ENCODE results near the gene NFATC2IP. TPM values are rescaled to one million over a fixed set of nuclear protein-coding genes. Genes with fewer than 3 reads are reported as not detected.

The NFATC2IP gene
- total RNA-seq, 1 experiment from 2014 or later: 58.2 TPM

DNA sequence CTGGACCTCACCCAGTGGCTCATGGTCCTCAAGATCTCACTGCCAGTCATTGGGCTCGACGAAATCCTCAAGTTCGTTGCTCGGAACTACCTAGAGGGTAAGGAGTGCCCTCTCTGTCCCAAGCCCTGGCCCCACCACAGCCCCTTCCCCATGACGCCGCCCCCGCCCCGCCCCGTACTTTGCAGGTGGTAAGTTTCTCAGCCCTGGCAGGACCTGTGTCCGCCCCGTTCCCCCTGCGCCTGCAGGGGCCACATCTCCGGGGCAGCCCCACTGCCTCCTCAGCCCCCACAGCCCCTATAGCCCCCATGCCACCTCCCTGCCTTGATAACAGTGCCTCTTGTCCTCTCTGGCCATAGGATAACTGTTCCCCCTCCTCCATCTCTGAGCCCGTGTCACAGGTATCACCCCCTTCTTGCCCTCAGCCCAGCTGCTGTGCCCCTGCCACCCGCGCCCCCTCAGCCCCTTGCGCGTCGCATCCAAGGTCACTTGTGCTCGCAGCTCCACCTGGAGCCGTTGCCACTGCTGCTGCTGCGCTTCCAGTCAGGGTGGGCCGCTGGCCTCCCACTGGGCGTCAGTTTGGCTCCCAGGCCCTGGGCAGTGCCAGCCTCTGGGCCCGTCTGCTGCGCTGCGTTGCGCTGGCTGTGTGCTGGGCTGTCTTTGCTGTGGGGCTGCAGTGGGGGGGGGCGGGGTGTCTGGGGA lies 47.2 kb upstream of the NFATC2IP start:
- Histone ChIP-seq H3K4me1 (no peaks in the 10 kb centered on the region), H3K36me3 (ENCODE audit: control insufficient read depth, insufficient read depth, low read length) (no peaks in the 10 kb centered on the region), H3K27me3 (replicated peaks; ENCODE audit: control insufficient read depth, insufficient read depth, low read length) (no peaks in the 10 kb centered on the region), H3K4me3 (ENCODE audit: low read depth, low read length) (no peak overlapping the region), H3K9me3 (no peaks in the 10 kb centered on the region)
- no TSS peak for BruUV-seq (replicated peaks)
- Mint-ChIP-seq H3K9me3 (ENCODE audit: unreplicated experiment) (no peaks in the 10 kb centered on the region), H3K4me1 (ENCODE audit: low read depth, unreplicated experiment) (no peaks in the 10 kb centered on the region), H3K4me3 (ENCODE audit: unreplicated experiment) (no peak overlapping the region), H3K27me3 (ENCODE audit: insufficient read depth, unreplicated experiment) (no peaks in the 10 kb centered on the region), H3K36me3 (ENCODE audit: insufficient read depth, unreplicated experiment) (no peaks in the 10 kb centered on the region), H3K27ac (ENCODE audit: unreplicated experiment) (no peak overlapping the region)
- CTCF ChIA-PET: no interaction called here
- intact Hi-C loops (cut with micrococcal nuclease; ENCODE audit: unreplicated experiment): no loop called here
- POLR2A ChIA-PET: no interaction called here
- TF ChIP-seq, protein P1, sequence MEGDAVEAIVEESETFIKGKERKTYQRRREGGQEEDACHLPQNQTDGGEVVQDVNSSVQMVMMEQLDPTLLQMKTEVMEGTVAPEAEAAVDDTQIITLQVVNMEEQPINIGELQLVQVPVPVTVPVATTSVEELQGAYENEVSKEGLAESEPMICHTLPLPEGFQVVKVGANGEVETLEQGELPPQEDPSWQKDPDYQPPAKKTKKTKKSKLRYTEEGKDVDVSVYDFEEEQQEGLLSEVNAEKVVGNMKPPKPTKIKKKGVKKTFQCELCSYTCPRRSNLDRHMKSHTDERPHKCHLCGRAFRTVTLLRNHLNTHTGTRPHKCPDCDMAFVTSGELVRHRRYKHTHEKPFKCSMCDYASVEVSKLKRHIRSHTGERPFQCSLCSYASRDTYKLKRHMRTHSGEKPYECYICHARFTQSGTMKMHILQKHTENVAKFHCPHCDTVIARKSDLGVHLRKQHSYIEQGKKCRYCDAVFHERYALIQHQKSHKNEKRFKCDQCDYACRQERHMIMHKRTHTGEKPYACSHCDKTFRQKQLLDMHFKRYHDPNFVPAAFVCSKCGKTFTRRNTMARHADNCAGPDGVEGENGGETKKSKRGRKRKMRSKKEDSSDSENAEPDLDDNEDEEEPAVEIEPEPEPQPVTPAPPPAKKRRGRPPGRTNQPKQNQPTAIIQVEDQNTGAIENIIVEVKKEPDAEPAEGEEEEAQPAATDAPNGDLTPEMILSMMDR (IDR thresholded peaks at IDR 0.05; ENCODE audit: insufficient read depth in 1 of 2, low read depth in 1 of 2, low read length in 1 of 2, severe bottlenecking in 1 of 2, unreplicated experiment in 1 of 2): no peak
- no peak for DNase-seq

DNA sequence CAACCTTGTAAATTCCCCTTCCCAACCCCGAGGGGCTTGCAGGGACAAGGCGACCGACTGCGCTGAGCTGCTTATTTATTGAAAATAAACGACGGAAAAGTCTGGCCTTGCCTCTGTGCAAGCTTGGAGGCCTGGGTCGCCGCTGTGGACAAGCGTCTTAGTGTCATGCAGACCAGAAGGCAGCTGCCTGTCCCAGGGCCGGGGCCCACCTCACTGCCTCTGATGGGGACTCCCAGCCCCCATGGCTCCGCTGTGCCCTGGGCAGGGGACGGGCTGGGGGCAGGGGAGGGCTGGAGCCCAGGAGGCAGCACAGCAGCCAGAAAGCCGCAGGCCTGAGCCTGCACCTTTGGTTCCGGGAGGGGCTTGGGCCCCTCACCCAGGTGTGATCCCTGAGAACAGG lies 46.4 kb upstream of the NFATC2IP start:
- no TSS peak for BruUV-seq (replicated peaks)
- POLR2A ChIA-PET: no interaction called here
- H3K4me3 Mint-ChIP-seq (ENCODE audit: unreplicated experiment): no peak overlapping the region

DNA sequence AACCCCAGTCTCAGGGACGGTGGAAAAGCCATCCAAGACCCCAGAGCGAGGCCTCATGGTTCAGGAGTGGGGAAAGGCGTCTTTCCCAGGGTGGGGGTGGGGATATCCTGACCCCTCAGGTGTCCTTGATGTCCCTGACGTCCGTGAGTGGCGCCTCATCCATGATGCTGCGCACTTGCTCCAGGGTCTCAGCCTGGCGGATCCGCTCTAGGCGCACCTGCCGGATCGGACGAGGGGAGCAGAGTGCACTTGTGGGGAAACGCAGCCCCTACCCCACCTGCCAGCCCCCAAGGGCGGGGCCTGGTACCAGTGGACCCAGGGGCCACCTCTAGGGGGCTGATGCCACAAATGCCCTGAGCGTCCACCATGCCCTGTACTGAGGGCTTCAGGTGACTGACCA lies 45.9 kb upstream of the NFATC2IP start:
- no peaks in the 10 kb centered on the region for H3K9me3 Mint-ChIP-seq (ENCODE audit: unreplicated experiment)
- Histone ChIP-seq H3K4me1 (no peaks in the 10 kb centered on the region), H3K4me3 (ENCODE audit: low read depth, low read length) (no peak overlapping the region), H3K36me3 (ENCODE audit: control insufficient read depth, insufficient read depth, low read length) (no peaks in the 10 kb centered on the region), H3K27me3 (replicated peaks; ENCODE audit: control insufficient read depth, insufficient read depth, low read length) (no peaks in the 10 kb centered on the region), H3K9me3 (no peaks in the 10 kb centered on the region)
- no peaks in the 10 kb centered on the region for H3K4me1 Mint-ChIP-seq (ENCODE audit: low read depth, unreplicated experiment)
- H3K27ac Mint-ChIP-seq (ENCODE audit: unreplicated experiment): no peak overlapping the region
- ChIA-PET POLR2A (no interaction called here), CTCF (no interaction called here)
- no peak overlapping the region for H3K4me3 Mint-ChIP-seq (ENCODE audit: unreplicated experiment)
- no peak for DNase-seq
- no peaks in the 10 kb centered on the region for H3K27me3 Mint-ChIP-seq (ENCODE audit: insufficient read depth, unreplicated experiment)
- intact Hi-C loops (cut with micrococcal nuclease; ENCODE audit: unreplicated experiment): no loop called here
- TF ChIP-seq, protein P1 (IDR thresholded peaks at IDR 0.05; ENCODE audit: insufficient read depth in 1 of 2, low read depth in 1 of 2, low read length in 1 of 2, severe bottlenecking in 1 of 2, unreplicated experiment in 1 of 2): no peak
- BruUV-seq (replicated peaks): no TSS peak
- H3K36me3 Mint-ChIP-seq (ENCODE audit: insufficient read depth, unreplicated experiment): no peaks in the 10 kb centered on the region

More for the DNA sequence above, 46.4 kb upstream of the NFATC2IP start:
- DNase-seq: no peak
- H3K36me3 ChIP-seq (ENCODE audit: control insufficient read depth, insufficient read depth, low read length): no peaks in the 10 kb centered on the region
- Mint-ChIP-seq H3K36me3 (ENCODE audit: insufficient read depth, unreplicated experiment) (no peaks in the 10 kb centered on the region), H3K9me3 (ENCODE audit: unreplicated experiment) (no peaks in the 10 kb centered on the region), H3K27me3 (ENCODE audit: insufficient read depth, unreplicated experiment) (no peaks in the 10 kb centered on the region), H3K27ac (ENCODE audit: unreplicated experiment) (no peak overlapping the region), H3K4me1 (ENCODE audit: low read depth, unreplicated experiment) (no peaks in the 10 kb centered on the region)
- no peaks in the 10 kb centered on the region for H3K27me3 ChIP-seq (replicated peaks; ENCODE audit: control insufficient read depth, insufficient read depth, low read length)
- intact Hi-C loops (cut with micrococcal nuclease; ENCODE audit: unreplicated experiment): no loop called here
- TF ChIP-seq, protein P1 (IDR thresholded peaks at IDR 0.05; ENCODE audit: insufficient read depth in 1 of 2, low read depth in 1 of 2, low read length in 1 of 2, severe bottlenecking in 1 of 2, unreplicated experiment in 1 of 2): no peak
- CTCF ChIA-PET: no interaction called here
- no peak overlapping the region for H3K4me3 ChIP-seq (ENCODE audit: low read depth, low read length)
- no peaks in the 10 kb centered on the region for H3K4me1 ChIP-seq
- H3K9me3 ChIP-seq: no peaks in the 10 kb centered on the region
